GM18508 (cell line): ENCODE measurements around the gene GALNT18.

Source experiments
- ATAC-seq: cut with Tn5 transposase; IDR thresholded peaks from one replicate; pipeline ENCODE4 v1.9.1; 2021; ENCODE audit warnings: moderate number of reproducible peaks; ENCODE audit not compliant: insufficient read depth, unreplicated experiment

Gene GALNT18

GRCh38 chr11:11421509-11421908 is 200.3 kb downstream of the GALNT18 start:
- ATAC-seq, result no peak

GRCh38 chr11:11420899-11421285 is 200.9 kb downstream of the GALNT18 start:
- ATAC-seq, result no peak

GRCh38 chr11:11420191-11420898 is 201.5 kb downstream of the GALNT18 start:
- no peak for ATAC-seq

GRCh38 chr11:11419747-11420146 is 202.1 kb downstream of the GALNT18 start:
- no peak for ATAC-seq

- ATAC-seq, result no peak
Observed at GRCh38 chr11:11416917-11417316, 204.9 kb downstream of the GALNT18 start.

- no peak for ATAC-seq
Observed at GRCh38 chr11:11416502-11416901, 205.3 kb downstream of the GALNT18 start.

- ATAC-seq, result no peak
Observed at GRCh38 chr11:11415901-11416300, 205.9 kb downstream of the GALNT18 start.

- no peak for ATAC-seq
Observed at GRCh38 chr11:11414996-11415395, 206.8 kb downstream of the GALNT18 start.

- ATAC-seq, result no peak
Observed at GRCh38 chr11:11413776-11414175, 208.0 kb downstream of the GALNT18 start.

GRCh38 chr11:11411401-11411985 is 210.3 kb downstream of the GALNT18 start:
- no peak for ATAC-seq

GRCh38 chr11:11409901-11410300 is 211.9 kb downstream of the GALNT18 start:
- no peak for ATAC-seq

GRCh38 chr11:11409224-11409623 is 212.6 kb downstream of the GALNT18 start:
- ATAC-seq, result no peak

GRCh38 chr11:11408436-11409221 is 213.2 kb downstream of the GALNT18 start:
- ATAC-seq, result no peak

GRCh38 chr11:11407763-11408084 is 214.1 kb downstream of the GALNT18 start:
- ATAC-seq, result no peak

- no peak for ATAC-seq
Observed at GRCh38 chr11:11407065-11407762, 214.6 kb downstream of the GALNT18 start.

GRCh38 chr11:11406652-11407051 is 215.2 kb downstream of the GALNT18 start:
- ATAC-seq, result no peak

GRCh38 chr11:11403763-11404725 is 217.8 kb downstream of the GALNT18 start:
- ATAC-seq, result no peak

- ATAC-seq, result no peak
Observed at GRCh38 chr11:11401960-11402535, 219.8 kb downstream of the GALNT18 start.

- no peak for ATAC-seq
Observed at GRCh38 chr11:11400635-11401232, 221.1 kb downstream of the GALNT18 start.
